ENCODE data around the gene GALE. TPM values are rescaled to one million over a fixed set of nuclear protein-coding genes. Genes with fewer than 3 reads are reported as not detected.

Gene GALE
- polyA plus RNA-seq, 3 donors = 17.6 to 21.9 (median 18.0) TPM

DNA sequence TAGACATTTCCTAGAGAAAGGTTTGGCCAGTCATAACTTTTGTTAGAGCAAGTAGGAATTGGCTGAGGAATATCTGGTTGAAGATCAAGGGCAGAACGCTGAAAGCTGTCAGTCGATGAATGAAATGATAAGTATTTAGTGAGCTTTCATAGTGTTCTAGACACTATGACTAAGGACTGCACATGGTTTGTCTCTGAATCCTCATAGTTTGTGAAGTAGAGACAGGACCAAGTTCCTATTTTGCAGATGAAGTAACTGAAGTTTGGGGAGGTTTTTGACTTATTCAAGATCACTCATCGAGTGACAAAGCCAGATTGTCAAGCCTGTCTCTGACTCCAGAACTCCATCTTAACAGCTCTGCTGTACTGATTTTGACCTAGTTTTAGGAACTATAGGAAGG, 52.5 kb downstream of the GALE start:
- Histone ChIP-seq H3K36me3 (replicated peaks in 1 of 2; ENCODE audit: control insufficient read depth in 1 of 2, insufficient read depth in 2 of 2, low read length in 2 of 2) (peaks cover 38 to 70% of the 10 kb centered on the region in 2 donors), H3K9me3 (replicated peaks in 1 of 2; ENCODE audit: control insufficient read depth in 1 of 2, insufficient read depth in 1 of 2, low read length in 2 of 2) (no peaks in the 10 kb centered on the region), H3K27ac (ENCODE audit: low read depth in 1 of 2, low read length in 2 of 2) (peak overlapping the region in 1 of 2 donors; percentile 14), H2AFZ (ENCODE audit: insufficient read depth, low read depth, low read length, poor library complexity, severe bottlenecking) (no peak overlapping the region), H3K79me2 (ENCODE audit: insufficient read depth, low read length) (peaks cover 83% of the 10 kb centered on the region), H3K4me2 (replicated peaks; ENCODE audit: extremely low read depth, low read length, poor library complexity, severe bottlenecking) (no peak overlapping the region), H3K27me3 (ENCODE audit: control insufficient read depth in 2 of 2, insufficient read depth in 2 of 2, low read length in 2 of 2) (no peaks in the 10 kb centered on the region), H3K9ac (ENCODE audit: insufficient read depth, low read length, poor library complexity, severe bottlenecking) (no peak overlapping the region), H4K20me1 (ENCODE audit: insufficient read depth, low read length) (peaks cover 92% of the 10 kb centered on the region), H3K4me1 (ENCODE audit: control insufficient read depth in 1 of 2, insufficient read depth in 2 of 2, low read length in 2 of 2) (peaks cover 10 to 21% of the 10 kb centered on the region in 2 donors), H3K4me3 (replicated peaks in 1 of 3; ENCODE audit: low read depth in 2 of 3, low read length in 3 of 3) (no peak overlapping the region)
- H3K36me3 Mint-ChIP-seq = peaks cover 41 to 55% of the 10 kb centered on the region in 2 donors
- WGBS (ENCODE audit: insufficient coverage) = no CpG with 5 or more reads among the region's 3 CpGs
- H3K27me3 Mint-ChIP-seq (ENCODE audit: low read depth in 3 of 3) = peaks cover 0 to 2% (median 0%) of the 10 kb centered on the region in 3 donors
- H3K27ac Mint-ChIP-seq = peak overlapping the region in 1 of 7 donors; percentile 67
- intact Hi-C loops (cut with micrococcal nuclease) = loop anchor here in 1 of 2 donors (10.0 kb wide), 1 partner anchor 193 kb away; the partner anchor contains the start of gene ID3
- TF ChIP-seq, protein P1, sequence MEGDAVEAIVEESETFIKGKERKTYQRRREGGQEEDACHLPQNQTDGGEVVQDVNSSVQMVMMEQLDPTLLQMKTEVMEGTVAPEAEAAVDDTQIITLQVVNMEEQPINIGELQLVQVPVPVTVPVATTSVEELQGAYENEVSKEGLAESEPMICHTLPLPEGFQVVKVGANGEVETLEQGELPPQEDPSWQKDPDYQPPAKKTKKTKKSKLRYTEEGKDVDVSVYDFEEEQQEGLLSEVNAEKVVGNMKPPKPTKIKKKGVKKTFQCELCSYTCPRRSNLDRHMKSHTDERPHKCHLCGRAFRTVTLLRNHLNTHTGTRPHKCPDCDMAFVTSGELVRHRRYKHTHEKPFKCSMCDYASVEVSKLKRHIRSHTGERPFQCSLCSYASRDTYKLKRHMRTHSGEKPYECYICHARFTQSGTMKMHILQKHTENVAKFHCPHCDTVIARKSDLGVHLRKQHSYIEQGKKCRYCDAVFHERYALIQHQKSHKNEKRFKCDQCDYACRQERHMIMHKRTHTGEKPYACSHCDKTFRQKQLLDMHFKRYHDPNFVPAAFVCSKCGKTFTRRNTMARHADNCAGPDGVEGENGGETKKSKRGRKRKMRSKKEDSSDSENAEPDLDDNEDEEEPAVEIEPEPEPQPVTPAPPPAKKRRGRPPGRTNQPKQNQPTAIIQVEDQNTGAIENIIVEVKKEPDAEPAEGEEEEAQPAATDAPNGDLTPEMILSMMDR (IDR thresholded peaks at IDR 0.05) = no peak
- peaks cover 28% of the 10 kb centered on the region for H3K4me1 Mint-ChIP-seq
- no peak for DNase-seq
- no peak overlapping the region for H3K4me3 Mint-ChIP-seq
- no peaks in the 10 kb centered on the region for H3K9me3 Mint-ChIP-seq

Other genes starting within 250 kb of the GALE start
- gene ID3, start 241.3 kb downstream of the GALE start, polyA plus RNA-seq = 10 to 100 TPM in 1 of 3 donors, 1 to 10 TPM in 2; 1.1 to 31.1 (median 2.5) TPM
- 100 to 1,000 TPM; 542 to 923 (median 552) TPM for gene RPL11, start 108.9 kb downstream of the GALE start, polyA plus RNA-seq
- 10 to 100 TPM; 25.4 to 31.2 (median 28.7) TPM for gene ELOA, start 57.3 kb downstream of the GALE start, polyA plus RNA-seq
- 10 to 100 TPM; 20.8 to 40.8 (median 29.9) TPM for gene PITHD1, start 22.3 kb downstream of the GALE start, polyA plus RNA-seq
- gene LYPLA2, start 9.6 kb downstream of the GALE start, polyA plus RNA-seq = 10 to 100 TPM; 68.3 to 86.7 (median 74.1) TPM
- gene HMGCL, start 24.7 kb upstream of the GALE start, polyA plus RNA-seq = 10 to 100 TPM; 17.8 to 26.7 (median 22.1) TPM
- 10 to 100 TPM; 24.2 to 97.7 (median 96.6) TPM for gene FUCA1, start 67.5 kb upstream of the GALE start, polyA plus RNA-seq
- gene CNR2, start 112.6 kb upstream of the GALE start, polyA plus RNA-seq = under 1 TPM; 0.03 to 0.12 (median 0.11) TPM
- 10 to 100 TPM; 71.7 to 89.7 (median 71.7) TPM for gene PNRC2, start 159.1 kb upstream of the GALE start, polyA plus RNA-seq
- gene SRSF10, start 179.6 kb upstream of the GALE start, polyA plus RNA-seq = 10 to 100 TPM; 66.6 to 76.2 (median 75.6) TPM